IMR-90 (cell line): ENCODE results near the gene CAMTA1. TPM values are rescaled to one million over a fixed set of nuclear protein-coding genes. Genes with fewer than 3 reads are reported as not detected.
A peak's percentile ranks its signal among the peaks of the same experiment; 100 is the strongest.

Experiments
- ATAC-seq: fragments of 200-7000 bp; cut with Tn5 transposase; 2 replicates; pipeline ENCODE4 v1.9.1; 2020; ENCODE audit warnings: low read depth, mild to moderate bottlenecking, moderate library complexity
- BruUV-seq: library from RNA; stranded (reverse); fragments of 400-500 nt; replicated peaks from 2 replicates; lab custom pipeline; 2021; lab: Mats Ljungman, UMichigan
- CTCF ChIA-PET: fragments of 300-600 bp; formaldehyde crosslinking; extraction: SDS; loops from one replicate; lab custom pipeline; 2021; ENCODE audit warnings: antibody characterized with exemption; lab: Yijun Ruan, JAX
- POLR2A ChIA-PET: fragments of 300-600 bp; sonication (Branson Sonifier 250); formaldehyde crosslinking; loops from one replicate; lab custom pipeline; 2022; ENCODE audit warnings: antibody characterized with exemption; ENCODE audit not compliant: unreplicated experiment; lab: Charles Lee
- DNase-seq: peaks from one replicate; pipeline ENCODE4 v3.0.0; 2013
- H2AFZ ChIP-seq: replicated peaks from 2 replicates; pipeline ENCODE3; 2013; ENCODE audit warnings: low read length, mild to moderate bottlenecking; ENCODE audit not compliant: poor library complexity
- H2AK5ac ChIP-seq: 2 replicates; pipeline ENCODE4 v1.6.1; 2013; ENCODE audit warnings: low read depth, low read length, inconsistent platforms
- H2AK9ac ChIP-seq: replicated peaks from 2 replicates; pipeline ENCODE3; 2013; ENCODE audit warnings: mild to moderate bottlenecking, low read depth, low read length, moderate library complexity; ENCODE audit not compliant: poor library complexity
- H2BK120ac ChIP-seq: 2 replicates; pipeline ENCODE4 v1.6.1; 2013; ENCODE audit warnings: low read depth, low read length, inconsistent platforms
- H2BK15ac ChIP-seq: 3 replicates; pipeline ENCODE4 v1.6.1; 2013; ENCODE audit warnings: low read depth, low read length, inconsistent platforms
- H2BK20ac ChIP-seq: 2 replicates; pipeline ENCODE4 v1.6.1; 2013; ENCODE audit warnings: low read depth, mild to moderate bottlenecking, inconsistent platforms, low read length, moderate library complexity
- H2BK5ac ChIP-seq: 2 replicates; pipeline ENCODE4 v1.6.1; 2013; ENCODE audit warnings: mild to moderate bottlenecking, low read depth, low read length, inconsistent platforms; ENCODE audit not compliant: poor library complexity, severe bottlenecking
- H3K14ac ChIP-seq: replicated peaks from 2 replicates; pipeline ENCODE4 v1.6.1; 2013; ENCODE audit warnings: low read depth, low read length, inconsistent platforms
- H3K18ac ChIP-seq: 2 replicates; pipeline ENCODE4 v1.6.1; 2013; ENCODE audit warnings: low read depth, low read length, control low read depth
- H3K23ac ChIP-seq: 2 replicates; pipeline ENCODE4 v1.6.1; 2013; ENCODE audit warnings: low read depth, low read length, inconsistent platforms
- H3K27ac ChIP-seq: 2 replicates; pipeline ENCODE4 v1.5.1; 2013; ENCODE audit warnings: mild to moderate bottlenecking, control low read depth, low read length; ENCODE audit not compliant: insufficient read depth
- H3K27me3 ChIP-seq: 2 replicates; pipeline ENCODE4 v1.6.1; 2013; ENCODE audit warnings: low read length; ENCODE audit not compliant: control insufficient read depth, insufficient read depth
- H3K36me3 ChIP-seq: 2 replicates; pipeline ENCODE4 v1.6.1; 2013; ENCODE audit warnings: low read length, mixed read lengths; ENCODE audit not compliant: control insufficient read depth, insufficient read depth
- H3K4ac ChIP-seq: 2 replicates; pipeline ENCODE4 v1.6.1; 2013; ENCODE audit warnings: low read depth, low read length, inconsistent platforms
- H3K4me1 ChIP-seq: 2 replicates; pipeline ENCODE4 v1.6.1; 2013; ENCODE audit warnings: low read length, mixed read lengths; ENCODE audit not compliant: control insufficient read depth, insufficient read depth
- H3K4me2 ChIP-seq: 2 replicates; pipeline ENCODE4 v1.6.1; 2013; ENCODE audit warnings: low read depth, mild to moderate bottlenecking, control low read depth, low read length, moderate library complexity
- H3K4me3 ChIP-seq: 2 replicates; pipeline ENCODE4 v1.5.1; 2013; ENCODE audit warnings: low read depth, mild to moderate bottlenecking, control low read depth, low read length, moderate library complexity; ENCODE audit not compliant: insufficient read depth
- H3K56ac ChIP-seq: 2 replicates; pipeline ENCODE4 v1.6.1; 2013; ENCODE audit warnings: low read length, inconsistent platforms; ENCODE audit not compliant: insufficient read depth; ENCODE audit errors: extremely low read depth
- H3K79me1 ChIP-seq, 2 experiments: 2 replicates each; pipeline ENCODE4 v1.6.1; 2013; ENCODE audit warnings: low read length in 2 of 2, inconsistent platforms in 1 of 2, low read depth in 1 of 2
- H3K9ac ChIP-seq: 2 replicates; pipeline ENCODE4 v1.6.1; 2013; ENCODE audit warnings: low read depth, low read length, control low read depth
- H3K9me1 ChIP-seq: 2 replicates; pipeline ENCODE4 v1.6.1; 2013; ENCODE audit warnings: low read length, inconsistent platforms; ENCODE audit not compliant: insufficient read depth
- H3K9me3 ChIP-seq: 2 replicates; pipeline ENCODE4 v1.6.1; 2013; ENCODE audit warnings: low read length; ENCODE audit not compliant: control insufficient read depth, insufficient read depth
- H4K20me1 ChIP-seq: 2 replicates; pipeline ENCODE4 v1.6.1; 2013; ENCODE audit warnings: low read length, inconsistent platforms; ENCODE audit not compliant: insufficient read depth
- H4K5ac ChIP-seq: 2 replicates; pipeline ENCODE4 v1.6.1; 2013; ENCODE audit warnings: mild to moderate bottlenecking, low read depth, low read length, control low read depth
- H4K8ac ChIP-seq, 2 experiments: 2 replicates each; pipeline ENCODE4 v1.6.1; 2013; ENCODE audit warnings: low read depth in 2 of 2, low read length in 2 of 2, control low read depth in 1 of 2, inconsistent platforms in 1 of 2
- H4K91ac ChIP-seq: 2 replicates; pipeline ENCODE4 v1.6.1; 2013; ENCODE audit warnings: low read depth, low read length, inconsistent platforms; ENCODE audit not compliant: insufficient read depth
- BHLHE40 ChIP-seq: fragments of 150-350 bp; IDR thresholded peaks from 2 replicates; pipeline ENCODE4 v1.6.1; 2016; ENCODE audit warnings: mild to moderate bottlenecking, low read depth, low read length
- CEBPB ChIP-seq: IDR thresholded peaks from 2 replicates; pipeline ENCODE4 v1.6.1; 2012; ENCODE audit warnings: low read depth, low read length, improper control_type of control experiment
- CHD1 ChIP-seq: IDR thresholded peaks from 2 replicates; pipeline ENCODE4 v1.6.1; 2012; ENCODE audit warnings: low read depth, low read length, improper control_type of control experiment
- CTCF ChIP-seq: conservative IDR thresholded peaks from 2 replicates; pipeline ENCODE4 v1.5.1; 2012; ENCODE audit warnings: mild to moderate bottlenecking, low read depth, low read length, improper control_type of control experiment
- ELK1 ChIP-seq: fragments of 150-350 bp; IDR thresholded peaks from 2 replicates; pipeline ENCODE4 v1.6.1; 2016; ENCODE audit warnings: low read depth, mild to moderate bottlenecking, low read length, moderate library complexity, borderline replicate concordance
- FOS ChIP-seq: fragments of 150-350 bp; IDR thresholded peaks from 2 replicates; pipeline ENCODE4 v1.6.1; 2016; ENCODE audit warnings: low read depth, low read length
- MAFK ChIP-seq: IDR thresholded peaks from 2 replicates; pipeline ENCODE4 v1.6.1; 2012; ENCODE audit warnings: low read depth, low read length, improper control_type of control experiment
- MAZ ChIP-seq: IDR thresholded peaks from 2 replicates; pipeline ENCODE4 v1.6.1; 2012; ENCODE audit warnings: low read depth, mild to moderate bottlenecking, low read length, improper control_type of control experiment, moderate library complexity, borderline replicate concordance
- MXI1 ChIP-seq: IDR thresholded peaks from 2 replicates; pipeline ENCODE4 v1.6.1; 2012; ENCODE audit warnings: low read depth, mild to moderate bottlenecking, low read length, moderate library complexity, borderline replicate concordance
- NFE2L2 ChIP-seq: fragments of 150-350 bp; IDR thresholded peaks from 2 replicates; pipeline ENCODE4 v1.6.1; 2016; ENCODE audit warnings: low read depth, mild to moderate bottlenecking, low read length
- POLR2A ChIP-seq: IDR thresholded peaks from 2 replicates; pipeline ENCODE4 v1.6.1; 2012; ENCODE audit warnings: mild to moderate bottlenecking, low read depth, low read length
- RAD21 ChIP-seq: IDR thresholded peaks from 2 replicates; pipeline ENCODE4 v1.6.1; 2012; ENCODE audit warnings: low read length, improper control_type of control experiment
- RCOR1 ChIP-seq: IDR thresholded peaks from 2 replicates; pipeline ENCODE4 v1.6.1; 2012; ENCODE audit warnings: mild to moderate bottlenecking, low read length, improper control_type of control experiment; ENCODE audit not compliant: insufficient replicate concordance
- RFX5 ChIP-seq: IDR thresholded peaks from 2 replicates; pipeline ENCODE4 v1.8.0; 2012; ENCODE audit warnings: low read depth, mild to moderate bottlenecking, low read length, moderate library complexity
- SMC3 ChIP-seq: fragments of 150-350 bp; IDR thresholded peaks from 2 replicates; pipeline ENCODE4 v1.6.1; 2016; ENCODE audit warnings: low read depth, mild to moderate bottlenecking, antibody characterized with exemption, low read length, moderate library complexity
- USF2 ChIP-seq: fragments of 150-350 bp; IDR thresholded peaks from 2 replicates; pipeline ENCODE4 v1.6.1; 2017; ENCODE audit warnings: mild to moderate bottlenecking, antibody characterized with exemption, low read length, low read depth
- WGBS, 2 experiments: methylation state at CpG; one replicate each; pipeline versions ENCODE4 v1.1.5 to v1.1.7; 2013; ENCODE audit warnings: missing lambda C conversion rate in 2 of 2; ENCODE audit not compliant: insufficient read length in 1 of 2; ENCODE audit errors: extremely low coverage in 2 of 2; 5-methylcytosine and 5-hydroxymethylcytosine counted together
- dilution Hi-C: fragments of 300-500 bp; cut with HindIII; formaldehyde crosslinking; loops from one replicate; pipeline ENCODE4 v1.14.3; 2018; ENCODE audit warnings: low sequenced_read_pairs; ENCODE audit not compliant: unreplicated experiment
- in situ Hi-C: fragments of 300-500 bp; cut with MboI; formaldehyde crosslinking; loops from 3 replicates; pipeline ENCODE4 v1.14.3; 2019; ENCODE audit warnings: low sequenced_read_pairs, inconsistent platforms, mixed read lengths
- intact Hi-C: fragments of 100-400 bp; cut with micrococcal nuclease; formaldehyde crosslinking; loops from 2 replicates; pipeline ENCODE4 v1.10.0; 2022
- polyA plus RNA-seq, 3 experiments: library from polyadenylated mRNA; depleted of rRNA; stranded (reverse); fragments of >200 nt; gene quantifications; 2 replicates each; pipeline ENCODE4 v1.2.3, GENCODE V29; 2012; ENCODE audit warnings: low replicate concordance in 1 of 3
- total RNA-seq: library from RNA; depleted of rRNA; stranded (reverse); fragments of >200 nt; gene quantifications from 2 replicates; pipeline ENCODE4 v1.2.3, GENCODE V29; 2012

Gene CAMTA1
- total and polyA plus RNA-seq, 2 of the 4 experiments (the other 2 are of a cell fraction) = 35.5 to 74.3 TPM

- ChIA-PET CTCF (interaction anchor here (0.7 to 1.5 kb wide), 4 partner anchors 22 to 134 kb away, joined by 3 to 4 read pairs (median 3); no protein-coding TSS in a partner anchor), POLR2A (no interaction called here)
- Histone ChIP-seq H3K4me3 (no peak overlapping the region), H3K4me2 (no peak overlapping the region), H2BK120ac (no peak overlapping the region), H4K5ac (no peak overlapping the region), H2AK5ac (no peak overlapping the region), H3K4me1 (peaks cover 2% of the 10 kb centered on the region; the same call in 1 of the 2 replicates), H2BK20ac (no peak overlapping the region), H2BK15ac (no peak overlapping the region), H3K36me3 (peaks cover 13% of the 10 kb centered on the region), H3K27me3 (no peaks in the 10 kb centered on the region), H3K9me1 (no peaks in the 10 kb centered on the region), H3K14ac (no peak overlapping the region), H2BK5ac (no peak overlapping the region), H3K56ac (no peak overlapping the region), H3K4ac (no peak overlapping the region), H3K9ac (no peak overlapping the region), H2AFZ (no peak overlapping the region), H3K18ac (no peak overlapping the region), H2AK9ac (no peak overlapping the region), H3K23ac (no peak overlapping the region), H4K8ac (no peak overlapping the region), H3K79me1 (no peaks in the 10 kb centered on the region), H4K91ac (no peak overlapping the region), H3K27ac (no peak overlapping the region), H3K9me3 (peaks cover 9% of the 10 kb centered on the region), H4K20me1 (no peaks in the 10 kb centered on the region)
- BruUV-seq = no TSS peak
- peak; percentile 96 for DNase-seq
- in situ Hi-C loops = no loop called here
- dilution Hi-C loops = no loop called here
- whole genome bisulfite sequencing, 2 experiments = no CpG with 5 or more reads among the region's 7 CpGs
- TF ChIP-seq BHLHE40 (peak; percentile 79; the same call in 1 of the 2 replicates), MAZ (no peak), MXI1 (no peak), POLR2A (no peak), RFX5 (no peak), FOS (peak; percentile 98), CTCF (no peak), CEBPB (peak; percentile 29; the same call in 1 of the 2 replicates), USF2 (no peak), RCOR1 (no peak), ELK1 (no peak), SMC3 (no peak), CHD1 (no peak), RAD21 (no peak), NFE2L2 (peak; percentile 74; the same call in 1 of the 2 replicates), MAFK (peak; percentile 61)
- intact Hi-C loops = no loop called here
- peak; percentile 98 for ATAC-seq
Measured at GRCh38 chr1:7810395-7810794, 1025.1 kb downstream of the CAMTA1 start.
